Measurements from ENCODE around the gene DNASE1L3. TPM values are rescaled to one million over a fixed set of nuclear protein-coding genes. Genes with fewer than 3 reads are reported as not detected.

Gene DNASE1L3
- total and polyA plus RNA-seq, 2 experiments from 2014 or later = not detected

DNA sequence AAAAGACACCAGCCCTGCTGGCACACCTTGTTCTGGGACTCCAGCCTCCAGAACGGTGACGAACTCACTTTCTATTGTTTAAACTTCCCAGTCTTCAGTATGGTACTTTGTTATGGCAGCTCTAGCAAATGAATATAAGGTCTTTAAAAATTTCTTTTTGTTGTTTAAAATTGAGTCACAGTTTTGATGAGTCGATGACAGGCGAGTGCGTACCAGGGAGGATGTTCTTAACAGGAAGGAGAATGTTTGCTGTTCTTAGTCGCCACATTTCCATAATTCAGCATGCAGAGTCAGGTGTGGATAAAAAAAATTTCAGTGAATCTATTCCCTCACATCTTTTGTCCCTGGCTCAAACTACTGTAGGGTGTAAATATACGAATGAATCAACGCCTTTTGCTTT lies 12.4 kb downstream of the DNASE1L3 start:
- H3K4me1 ChIP-seq (ENCODE audit: insufficient read depth) = no peaks in the 10 kb centered on the region
- no peak for TF ChIP-seq EZH2 (IDR thresholded peaks at IDR 0.05; ENCODE audit: insufficient read depth, poor library complexity, severe bottlenecking)
- no peak for TF ChIP-seq EZH2phosphoT487 (IDR thresholded peaks at IDR 0.05; ENCODE audit: insufficient read depth, low read depth)
- DNase-seq = no peak
- H4K20me1 ChIP-seq (ENCODE audit: insufficient read depth) = no peaks in the 10 kb centered on the region
- no peak overlapping the region for H3K4me3 ChIP-seq
- no peaks in the 10 kb centered on the region for H3K9me3 ChIP-seq (ENCODE audit: low read depth)
- 0 out of 2 replicates have a peak, but pooled peaks cover 4% of the 10 kb centered on the region for H3K27me3 ChIP-seq (replicated peaks; ENCODE audit: insufficient read depth)
- no peaks in the 10 kb centered on the region for H3K79me2 ChIP-seq (ENCODE audit: insufficient read depth)
- H3K36me3 ChIP-seq (ENCODE audit: low read depth) = no peaks in the 10 kb centered on the region
- in situ Hi-C loops (cut with MboI) = no loop called here
- no peak overlapping the region for H3K4me2 ChIP-seq (ENCODE audit: unreplicated experiment)
- WGBS, 2 experiments (ENCODE audit: low coverage in 1 of 2, low lambda C conversion rate in 2 of 2, missing lambda C conversion rate in 2 of 2) = 45 to 54% methylated on average over 8 of the region's 8 CpGs
- H3K9ac ChIP-seq = no peak overlapping the region
- no peaks in the 10 kb centered on the region for H3F3A ChIP-seq (ENCODE audit: insufficient read depth)
- H3K9me2 ChIP-seq (ENCODE audit: insufficient read depth) = no peaks in the 10 kb centered on the region
- no peak overlapping the region for H3K27ac ChIP-seq
- no peak overlapping the region for H2AFZ ChIP-seq

DNA sequence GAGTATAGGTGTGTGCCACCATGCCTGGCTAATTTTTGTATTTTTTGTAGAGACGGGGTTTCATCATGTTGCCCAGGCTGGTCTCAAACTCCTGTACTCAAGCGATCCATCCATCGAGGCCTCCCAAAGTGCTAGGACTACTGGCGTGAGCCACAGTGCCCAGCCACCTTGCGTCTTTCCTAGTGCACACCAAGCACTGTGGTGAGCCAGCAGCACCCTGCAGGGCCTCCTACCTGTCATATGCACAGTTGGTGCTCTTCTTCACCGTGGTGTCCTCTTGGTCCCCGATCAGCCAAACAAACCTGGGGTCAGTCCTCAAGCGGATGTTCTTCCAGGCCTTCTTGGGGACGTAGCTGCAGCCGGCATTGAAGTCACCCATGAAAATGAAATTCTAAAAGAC lies 13.2 kb downstream of the DNASE1L3 start:
- in situ Hi-C loops (cut with MboI) = no loop called here
- no peak for TF ChIP-seq EZH2phosphoT487 (IDR thresholded peaks at IDR 0.05; ENCODE audit: insufficient read depth, low read depth)
- TF ChIP-seq EZH2 (IDR thresholded peaks at IDR 0.05; ENCODE audit: insufficient read depth, poor library complexity, severe bottlenecking) = no peak
- Histone ChIP-seq H3K27ac (no peak overlapping the region), H4K20me1 (ENCODE audit: insufficient read depth) (no peaks in the 10 kb centered on the region), H3K4me3 (no peak overlapping the region), H3K79me2 (ENCODE audit: insufficient read depth) (no peaks in the 10 kb centered on the region), H3K27me3 (replicated peaks; ENCODE audit: insufficient read depth) (0 out of 2 replicates have a peak, but pooled peaks cover 4% of the 10 kb centered on the region), H3F3A (ENCODE audit: insufficient read depth) (no peaks in the 10 kb centered on the region), H2AFZ (no peak overlapping the region), H3K4me1 (ENCODE audit: insufficient read depth) (no peaks in the 10 kb centered on the region), H3K9ac (no peak overlapping the region), H3K9me3 (ENCODE audit: low read depth) (no peaks in the 10 kb centered on the region), H3K4me2 (ENCODE audit: unreplicated experiment) (no peak overlapping the region), H3K36me3 (ENCODE audit: low read depth) (no peaks in the 10 kb centered on the region), H3K9me2 (ENCODE audit: insufficient read depth) (no peaks in the 10 kb centered on the region)
- no peak for DNase-seq
- 88 to 89% methylated on average over 10 of the region's 10 CpGs for WGBS, 2 experiments (ENCODE audit: low coverage in 1 of 2, low lambda C conversion rate in 2 of 2, missing lambda C conversion rate in 2 of 2)

DNA sequence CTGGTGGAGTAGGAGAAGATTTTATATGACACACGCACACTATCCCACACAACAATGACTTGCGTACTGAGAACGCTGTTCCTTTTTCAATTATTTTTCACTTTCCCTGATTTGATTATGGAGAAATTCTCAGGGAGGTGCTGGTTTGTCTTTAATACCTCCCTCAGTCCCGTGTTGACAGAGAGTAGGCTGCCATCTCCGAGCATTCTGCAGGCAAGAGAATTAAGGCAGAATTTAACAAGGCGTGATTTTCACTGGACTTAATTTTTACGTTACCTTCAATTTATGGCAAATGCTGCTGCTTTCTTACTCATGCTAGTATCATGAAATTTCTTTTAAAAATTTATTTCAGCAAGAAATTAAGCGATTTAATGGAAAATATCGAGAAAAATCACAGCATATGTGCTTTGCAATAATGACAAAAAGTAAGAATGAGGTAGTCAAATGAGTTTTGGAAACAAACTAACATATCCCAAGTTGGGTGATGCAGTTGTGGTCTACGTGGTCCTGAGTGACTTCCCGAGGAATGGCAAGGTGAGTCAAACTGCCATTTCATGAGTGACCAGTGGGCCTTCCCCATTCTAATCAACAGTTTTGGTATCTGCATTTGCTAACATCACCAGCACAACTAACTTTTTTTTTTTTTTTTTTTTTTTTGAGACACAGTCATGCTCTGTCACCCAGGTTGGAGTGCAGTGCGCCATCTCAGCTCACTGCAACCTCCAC lies 16.9 kb downstream of the DNASE1L3 start:
- Histone ChIP-seq H3K4me2 (ENCODE audit: unreplicated experiment) (no peak overlapping the region), H4K20me1 (ENCODE audit: insufficient read depth) (no peaks in the 10 kb centered on the region), H3F3A (ENCODE audit: insufficient read depth) (no peaks in the 10 kb centered on the region), H2AFZ (no peak overlapping the region), H3K9me3 (ENCODE audit: low read depth) (no peaks in the 10 kb centered on the region), H3K36me3 (ENCODE audit: low read depth) (no peaks in the 10 kb centered on the region), H3K9ac (no peak overlapping the region), H3K27me3 (replicated peaks; ENCODE audit: insufficient read depth) (no peaks in the 10 kb centered on the region), H3K79me2 (ENCODE audit: insufficient read depth) (no peaks in the 10 kb centered on the region), H3K27ac (no peak overlapping the region), H3K4me3 (no peak overlapping the region), H3K9me2 (ENCODE audit: insufficient read depth) (no peaks in the 10 kb centered on the region), H3K4me1 (ENCODE audit: insufficient read depth) (no peaks in the 10 kb centered on the region)
- WGBS, 2 experiments (ENCODE audit: low coverage in 1 of 2, low lambda C conversion rate in 2 of 2, missing lambda C conversion rate in 2 of 2) = 86 to 88% methylated on average over 12 of the region's 12 CpGs
- in situ Hi-C loops (cut with MboI) = no loop called here
- no peak for DNase-seq
- TF ChIP-seq EZH2phosphoT487 (IDR thresholded peaks at IDR 0.05; ENCODE audit: insufficient read depth, low read depth) (no peak), EZH2 (IDR thresholded peaks at IDR 0.05; ENCODE audit: insufficient read depth, poor library complexity, severe bottlenecking) (no peak)

DNA sequence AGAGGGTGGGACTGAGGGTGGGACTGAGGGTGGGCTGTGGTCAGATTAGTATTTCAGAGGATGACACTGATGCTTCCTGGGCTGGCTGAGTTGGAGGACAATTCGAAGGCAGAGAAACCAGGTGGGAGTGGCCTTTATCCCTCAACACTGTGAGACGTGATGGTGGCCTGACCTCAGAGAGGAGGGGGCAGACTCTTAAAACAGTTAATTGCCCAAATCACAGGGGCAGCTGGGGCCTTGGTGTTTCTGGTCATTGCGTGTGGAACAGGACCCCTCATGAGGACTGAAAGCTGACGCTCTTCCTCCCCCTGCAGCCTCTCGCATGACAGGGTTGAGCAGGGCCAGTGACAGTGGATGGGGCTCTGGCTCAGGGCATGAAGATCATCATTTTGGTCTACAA lies 18.7 kb downstream of the DNASE1L3 start:
- 84 to 88% methylated on average over 5 of the region's 5 CpGs for WGBS, 2 experiments (ENCODE audit: low coverage in 1 of 2, low lambda C conversion rate in 2 of 2, missing lambda C conversion rate in 2 of 2)
- Histone ChIP-seq H4K20me1 (ENCODE audit: insufficient read depth) (no peaks in the 10 kb centered on the region), H3K9me2 (ENCODE audit: insufficient read depth) (no peaks in the 10 kb centered on the region), H3K27ac (no peak overlapping the region), H3K4me3 (no peak overlapping the region), H3K27me3 (replicated peaks; ENCODE audit: insufficient read depth) (no peaks in the 10 kb centered on the region), H3K4me2 (ENCODE audit: unreplicated experiment) (no peak overlapping the region), H3K4me1 (ENCODE audit: insufficient read depth) (no peaks in the 10 kb centered on the region), H3K9me3 (ENCODE audit: low read depth) (no peaks in the 10 kb centered on the region), H3F3A (ENCODE audit: insufficient read depth) (no peaks in the 10 kb centered on the region), H3K9ac (no peak overlapping the region), H2AFZ (no peak overlapping the region), H3K79me2 (ENCODE audit: insufficient read depth) (no peaks in the 10 kb centered on the region), H3K36me3 (ENCODE audit: low read depth) (no peaks in the 10 kb centered on the region)
- in situ Hi-C loops (cut with MboI) = no loop called here
- TF ChIP-seq EZH2phosphoT487 (IDR thresholded peaks at IDR 0.05; ENCODE audit: insufficient read depth, low read depth) (no peak), EZH2 (IDR thresholded peaks at IDR 0.05; ENCODE audit: insufficient read depth, poor library complexity, severe bottlenecking) (no peak)
- no peak for DNase-seq
